GM18951 (cell line): ENCODE data around the gene CRYBB2.

Experiments
- POLR2A ChIP-seq: IDR thresholded peaks from 4 replicates; pipeline ENCODE4 v1.6.1; 2011; ENCODE audit warnings: mild to moderate bottlenecking; ENCODE audit not compliant: insufficient read length, insufficient read depth; ENCODE audit errors: extremely low read depth
- in situ Hi-C: fragments of 300-500 bp; cut with MboI; formaldehyde crosslinking; loops from one replicate; pipeline ENCODE4 v1.12.0; 2022; ENCODE audit warnings: low sequenced_read_pairs, mixed read lengths, inconsistent platforms; ENCODE audit not compliant: unreplicated experiment

Gene CRYBB2

DNA sequence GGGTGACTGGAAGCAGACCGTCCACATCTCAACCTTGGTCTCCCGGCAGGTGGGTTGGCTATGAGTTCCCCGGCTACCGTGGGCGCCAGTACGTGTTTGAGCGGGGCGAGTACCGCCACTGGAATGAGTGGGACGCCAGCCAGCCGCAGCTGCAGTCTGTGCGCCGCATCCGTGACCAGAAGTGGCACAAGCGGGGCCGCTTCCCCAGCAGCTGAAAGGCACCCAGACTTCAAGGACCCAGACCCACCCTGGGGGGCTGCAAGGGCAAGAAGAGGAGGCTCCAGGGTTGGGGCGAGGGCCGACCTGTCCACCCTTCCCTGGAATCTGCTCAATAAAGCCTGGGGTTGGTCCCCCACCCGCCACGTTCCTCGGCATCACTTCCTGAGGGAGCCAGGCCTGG, 12.4 kb upstream of the CRYBB2 start:
- in situ Hi-C loops = no loop called here
- no peak for TF ChIP-seq POLR2A

DNA sequence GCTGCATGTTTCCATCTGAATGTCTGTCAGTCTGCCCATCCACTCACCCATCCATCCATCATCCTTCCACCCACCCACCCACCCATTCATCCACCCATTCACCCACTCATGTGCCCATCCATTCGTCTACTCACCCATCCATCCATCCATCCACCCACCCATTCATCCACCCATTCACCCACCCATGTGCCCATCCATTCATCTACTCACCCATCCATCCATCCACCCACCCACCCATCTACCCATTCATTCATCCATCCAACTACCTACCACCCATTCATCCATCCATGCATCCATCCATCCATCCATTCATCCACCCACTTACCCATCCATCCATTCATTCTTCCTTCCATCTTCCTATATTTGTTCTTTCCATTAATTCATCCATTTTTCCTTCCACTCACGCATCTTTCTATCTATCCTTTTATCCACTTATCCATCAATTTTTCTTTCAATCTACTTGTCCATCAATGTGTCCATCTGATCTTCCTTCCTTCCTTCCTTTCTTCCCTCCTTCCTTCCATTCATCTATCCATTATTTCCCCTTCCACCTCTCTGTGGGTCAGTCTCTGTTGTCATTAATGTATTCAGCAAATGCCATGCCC, 11.8 kb upstream of the CRYBB2 start:
- in situ Hi-C loops = no loop called here
- no peak for TF ChIP-seq POLR2A

DNA sequence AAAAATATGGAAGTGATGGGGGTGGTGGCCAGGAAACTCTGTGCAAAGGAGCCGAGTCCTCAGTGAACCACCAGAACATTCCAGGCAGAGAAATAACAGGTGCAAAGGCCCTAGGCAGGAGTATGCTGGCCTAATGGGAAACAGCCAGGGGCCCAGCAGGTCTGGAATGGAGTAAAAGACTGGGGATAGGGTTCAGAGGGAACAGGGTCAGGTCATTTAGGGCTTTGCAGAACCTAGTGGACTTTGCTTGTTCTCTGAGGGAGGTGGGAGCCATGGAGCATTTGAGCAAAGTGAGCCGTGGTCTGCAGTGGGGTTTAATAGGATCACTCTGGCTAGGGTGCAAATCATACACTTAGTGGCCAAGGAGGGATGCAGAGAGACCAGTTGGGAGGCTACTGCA, 11.1 kb upstream of the CRYBB2 start:
- TF ChIP-seq POLR2A = no peak
- in situ Hi-C loops = no loop called here

DNA sequence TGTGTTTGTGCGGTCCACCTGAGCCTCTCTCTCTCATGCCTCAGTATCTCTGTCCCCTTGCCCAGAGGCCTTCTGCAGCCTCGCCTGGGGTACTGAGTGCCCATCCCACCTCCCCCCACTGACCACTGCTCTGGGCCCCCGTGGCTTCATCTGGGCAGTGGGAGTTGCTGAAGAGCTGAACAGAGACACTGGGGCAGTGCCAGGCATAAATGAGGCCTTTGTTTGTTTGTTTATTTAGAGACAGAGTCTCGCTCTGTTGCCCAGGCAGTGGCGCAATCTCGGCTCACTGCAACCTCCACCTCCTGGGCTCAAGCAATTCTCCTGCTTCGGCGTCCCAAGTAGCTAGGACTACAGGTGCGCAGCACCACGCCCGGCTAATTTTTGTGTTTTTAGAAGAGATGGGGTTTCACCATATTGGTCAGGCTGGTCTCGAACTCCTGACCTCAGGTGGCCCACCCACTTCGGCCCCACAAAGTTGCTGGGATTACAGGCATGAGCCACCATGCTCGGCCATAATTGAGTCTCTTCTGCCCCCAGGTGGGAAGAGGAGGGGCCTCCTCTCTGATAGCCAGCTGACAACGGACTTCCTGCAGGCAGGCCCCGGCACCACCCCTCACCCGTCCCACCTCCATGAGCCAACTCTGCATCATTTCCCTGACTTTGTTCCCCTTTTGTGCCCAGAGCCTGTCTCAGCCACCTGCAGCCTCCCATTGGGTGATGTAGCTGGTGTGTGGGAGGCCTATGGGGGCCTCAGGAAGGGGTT, 10.5 kb upstream of the CRYBB2 start:
- TF ChIP-seq POLR2A = no peak
- in situ Hi-C loops = no loop called here

DNA sequence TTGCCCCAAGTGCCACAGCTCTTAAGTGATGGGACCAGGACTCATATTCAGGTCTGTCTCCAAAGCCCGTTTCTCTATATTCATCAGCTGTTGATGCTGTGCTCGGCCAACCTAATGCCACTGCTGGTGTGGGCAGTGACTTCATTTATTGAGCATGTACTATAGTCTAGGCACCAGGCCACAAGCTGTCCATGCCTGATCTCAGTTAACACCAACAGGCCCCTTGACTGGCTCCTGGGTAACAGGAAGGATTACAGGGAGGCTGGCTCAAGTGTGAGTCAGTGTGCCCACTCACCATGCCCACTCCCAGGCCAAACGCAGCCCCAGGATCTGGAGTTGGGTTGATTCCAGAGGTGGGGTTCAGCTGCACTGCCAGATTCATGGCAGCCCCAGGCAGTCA, 8.6 kb upstream of the CRYBB2 start:
- in situ Hi-C loops = no loop called here
- no peak for TF ChIP-seq POLR2A

- no peak for TF ChIP-seq POLR2A
Measured at GRCh38 chr22:25212337-25212736, 7.1 kb upstream of the CRYBB2 start.

GRCh38 chr22:25213221-25213620, 6.2 kb upstream of the CRYBB2 start:
- TF ChIP-seq POLR2A = no peak
- in situ Hi-C loops = no loop called here

More at GRCh38 chr22:25212337-25212736, 7.1 kb upstream of the CRYBB2 start:
- in situ Hi-C loops = no loop called here

DNA sequence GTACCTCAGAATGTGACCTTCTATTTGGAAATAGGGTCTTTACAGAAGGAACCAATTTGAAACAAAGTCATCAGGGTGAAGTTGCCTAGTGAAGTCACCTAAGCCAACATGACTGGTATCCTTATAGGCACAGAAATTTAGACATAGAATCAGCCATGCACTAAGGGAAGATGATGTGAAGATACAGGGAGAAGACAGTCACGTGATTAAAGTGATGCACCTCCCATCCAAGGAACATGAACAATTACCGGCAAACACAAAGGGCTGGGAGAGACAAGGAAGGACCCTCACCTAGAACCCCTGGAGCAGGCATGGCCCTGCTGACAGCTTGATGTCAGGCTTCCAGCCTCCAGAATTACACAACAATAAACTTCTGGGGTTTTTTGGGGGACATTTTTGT, 3.2 kb upstream of the CRYBB2 start:
- in situ Hi-C loops = no loop called here
- TF ChIP-seq POLR2A = no peak

DNA sequence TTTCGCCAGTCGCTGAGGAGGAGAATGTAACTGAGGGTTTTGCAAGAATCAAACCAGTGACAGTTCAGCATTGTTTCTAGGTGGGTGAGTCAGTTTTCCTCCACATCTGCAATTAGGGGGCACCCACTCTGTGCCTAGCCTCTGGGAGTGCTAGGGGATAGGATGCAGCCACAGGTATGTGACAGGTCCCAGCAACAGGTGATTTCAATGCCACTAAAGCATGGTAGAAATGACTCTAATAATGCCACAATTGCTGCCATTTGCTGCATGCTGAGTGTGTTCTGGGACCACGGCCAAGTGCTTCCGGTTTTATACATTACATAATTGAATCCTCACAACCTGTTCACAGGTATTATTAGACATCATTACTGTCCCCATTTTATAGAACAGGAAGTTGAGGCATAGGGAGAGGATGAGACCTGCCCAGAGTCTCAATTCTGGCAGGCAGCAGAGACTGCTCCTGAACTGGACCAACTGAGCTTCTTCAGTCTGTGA, 556 bp downstream of the CRYBB2 start:
- TF ChIP-seq POLR2A = no peak
- in situ Hi-C loops = no loop called here

DNA sequence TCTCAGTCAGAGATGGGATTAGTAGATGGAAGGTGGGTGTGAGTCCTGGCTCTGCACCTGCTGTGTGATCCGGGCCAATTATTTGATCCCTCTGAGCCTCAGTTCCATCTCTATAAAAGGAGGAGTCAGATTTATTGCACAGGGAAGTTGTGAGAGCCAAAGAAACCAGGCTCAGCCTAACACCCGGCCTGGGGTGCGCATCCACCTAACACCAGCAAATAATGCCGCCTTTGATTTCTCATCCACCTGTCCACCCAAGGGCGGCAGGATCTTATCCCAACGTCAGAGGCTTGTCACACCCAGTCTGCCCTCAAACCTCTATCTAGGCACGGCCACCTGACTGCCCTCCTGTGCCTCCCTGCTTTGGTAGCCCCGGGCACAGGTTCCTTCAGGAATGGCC, 2.4 kb downstream of the CRYBB2 start:
- TF ChIP-seq POLR2A = no peak
- in situ Hi-C loops = no loop called here

DNA sequence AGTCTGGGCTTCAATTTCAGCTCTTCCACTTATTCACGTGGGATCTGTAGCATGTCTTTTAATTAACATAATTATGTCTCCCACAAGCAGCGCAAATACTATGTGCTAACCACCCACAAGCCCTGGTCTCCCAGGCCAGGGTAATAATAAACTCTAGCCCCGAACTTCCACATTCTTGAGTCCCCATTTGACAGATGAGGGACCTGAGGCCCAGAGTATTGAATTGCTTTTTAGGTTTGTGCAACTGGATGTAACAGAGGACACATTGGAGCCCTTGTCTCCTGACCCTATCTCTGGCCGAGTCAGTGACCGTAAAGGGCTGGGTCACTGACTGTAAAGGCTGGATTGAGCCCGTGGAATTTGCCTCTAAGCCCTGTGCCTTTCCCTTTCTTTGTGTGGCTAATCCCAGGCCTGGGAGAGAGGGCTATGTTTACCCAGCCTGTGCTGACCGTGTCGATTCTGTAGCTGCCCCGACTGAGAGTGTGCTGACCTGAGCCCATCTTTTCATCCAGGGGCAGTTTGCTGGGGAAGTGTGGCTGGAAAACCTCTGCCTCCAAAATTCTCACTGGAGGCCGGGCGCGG, 3.9 kb downstream of the CRYBB2 start:
- no peak for TF ChIP-seq POLR2A
- in situ Hi-C loops = no loop called here

GRCh38 chr22:25228822-25229221, 9.4 kb downstream of the CRYBB2 start:
- TF ChIP-seq POLR2A = no peak
- in situ Hi-C loops = loop anchor here (5.0 to 25.0 kb wide), 2 partner anchors 108 to 228 kb away; no protein-coding TSS in a partner anchor

GRCh38 chr22:25230760-25231159, 11.3 kb downstream of the CRYBB2 start:
- in situ Hi-C loops = loop anchor here (25.0 kb wide), 1 partner anchor 107 kb away; no protein-coding TSS in a partner anchor

- in situ Hi-C loops = loop anchor here (25.0 kb wide), 1 partner anchor 105 kb away; no protein-coding TSS in a partner anchor
- no peak for TF ChIP-seq POLR2A
Measured at GRCh38 chr22:25232301-25232700, 12.9 kb downstream of the CRYBB2 start.

DNA sequence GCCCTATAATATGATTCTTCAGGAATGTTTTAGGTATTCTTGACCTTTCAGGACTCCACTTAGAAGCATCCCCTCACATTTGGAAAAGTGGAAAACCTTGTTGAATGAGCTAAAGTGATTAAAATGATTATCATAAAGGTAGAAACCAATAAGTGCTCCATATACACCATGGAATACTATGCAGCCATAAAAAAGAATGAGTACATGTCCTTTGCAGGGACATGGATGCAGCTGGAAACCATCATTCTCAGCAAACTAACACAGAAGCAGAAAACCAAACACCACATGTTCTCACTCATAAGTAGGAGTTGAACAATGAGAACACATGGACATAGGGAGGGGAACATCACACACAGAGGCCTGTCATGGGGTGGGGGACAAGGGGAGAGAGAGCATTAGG, 14.3 kb downstream of the CRYBB2 start:
- in situ Hi-C loops = loop anchor here (25.0 kb wide), 1 partner anchor 104 kb away; no protein-coding TSS in a partner anchor
